SH-SY5Y (cell line): ENCODE data around the gene PSMF1.

Experiments
- GATA2 ChIP-seq: IDR thresholded peaks from 2 replicates; pipeline ENCODE4 v1.6.1; 2011; ENCODE audit warnings: mild to moderate bottlenecking, low read depth, low read length
- GATA3 ChIP-seq: IDR thresholded peaks from 2 replicates; pipeline ENCODE4 v1.6.1; 2011; ENCODE audit warnings: low read depth, mild to moderate bottlenecking, low read length, moderate library complexity

DNA sequence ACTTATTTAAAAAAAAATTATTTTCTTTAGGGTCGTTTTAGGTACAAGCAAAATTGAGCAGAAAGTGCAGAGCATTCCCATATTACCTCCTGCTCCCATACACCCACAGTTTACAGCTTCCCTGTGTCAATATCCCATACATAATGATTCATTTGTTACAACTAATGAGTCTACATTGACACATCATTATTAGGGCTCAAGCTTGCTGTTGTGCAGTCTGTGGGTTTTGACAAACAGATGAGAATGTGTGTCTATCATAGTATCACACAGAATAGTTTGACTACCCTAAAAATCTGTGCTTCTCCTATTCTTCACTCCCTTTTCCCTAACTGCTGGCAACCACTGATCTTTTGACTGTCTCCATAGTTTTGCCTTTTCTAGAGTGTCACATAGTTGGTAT lies 9.4 kb downstream of the PSMF1 start:
- TF ChIP-seq GATA2, result no peak
- no peak for TF ChIP-seq GATA3
